Stimulated activated CD4-positive, alpha-beta T cell treated with anti-CD3 and anti-CD28 coated beads, Interleukin-1b, Interleukin-23, amount 100 ng/mL, for 24 hours (primary cell): ENCODE results near the gene MORC1.
A peak's percentile ranks its signal among the peaks of the same experiment; 100 is the strongest.

Source experiments
- DNase-seq, 4 experiments: peaks; one replicate each; pipeline ENCODE4 v3.0.0-alpha.2; 2020; ENCODE audit warnings: low read depth in 4 of 4, low spot score in 1 of 4

MORC1 gene

DNA sequence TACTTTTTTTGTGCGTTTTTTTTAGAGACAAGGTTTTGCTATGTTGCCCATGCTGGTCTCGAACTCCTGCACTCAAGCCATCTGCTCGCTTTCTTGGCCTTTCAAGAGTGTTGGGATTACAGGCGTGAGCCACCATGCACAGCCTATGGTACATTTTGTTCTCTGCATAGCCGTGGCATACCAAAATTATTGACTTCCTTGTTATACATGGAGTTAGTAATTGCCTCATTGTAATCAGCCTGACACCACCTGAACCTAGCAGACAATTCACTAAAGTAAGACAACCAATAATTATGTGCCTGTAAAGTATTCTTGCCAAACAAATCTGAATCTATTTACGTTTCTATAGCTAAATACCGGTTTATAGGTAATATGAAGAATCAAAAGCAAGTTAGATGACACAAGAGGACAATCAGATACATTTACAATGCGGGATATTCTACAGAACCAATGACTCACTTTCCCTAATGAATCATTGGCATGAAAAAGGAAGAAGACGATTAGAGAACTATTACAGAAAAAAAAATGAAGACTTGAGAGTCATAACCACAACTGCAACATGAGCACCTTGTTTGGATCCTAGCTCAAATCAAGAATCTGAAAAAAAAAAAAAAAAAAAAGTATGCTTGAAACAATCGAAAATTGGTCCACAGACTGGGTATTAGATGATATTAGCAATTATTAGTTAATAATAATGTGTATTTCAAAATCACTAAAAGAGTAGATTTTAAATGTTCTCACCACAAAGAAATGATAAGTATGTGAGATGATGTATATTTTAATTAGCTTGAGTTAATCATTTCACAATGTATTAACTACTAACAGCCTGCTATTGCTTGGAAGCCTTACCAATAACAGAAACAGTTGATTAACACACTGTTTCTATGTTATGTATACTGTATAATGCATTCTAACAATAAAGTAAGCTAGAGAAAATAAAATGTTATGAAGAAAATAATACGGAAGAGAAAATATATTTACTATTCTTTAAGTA lies 171.3 kb downstream of the MORC1 start:
- DNase-seq = no peak

DNA sequence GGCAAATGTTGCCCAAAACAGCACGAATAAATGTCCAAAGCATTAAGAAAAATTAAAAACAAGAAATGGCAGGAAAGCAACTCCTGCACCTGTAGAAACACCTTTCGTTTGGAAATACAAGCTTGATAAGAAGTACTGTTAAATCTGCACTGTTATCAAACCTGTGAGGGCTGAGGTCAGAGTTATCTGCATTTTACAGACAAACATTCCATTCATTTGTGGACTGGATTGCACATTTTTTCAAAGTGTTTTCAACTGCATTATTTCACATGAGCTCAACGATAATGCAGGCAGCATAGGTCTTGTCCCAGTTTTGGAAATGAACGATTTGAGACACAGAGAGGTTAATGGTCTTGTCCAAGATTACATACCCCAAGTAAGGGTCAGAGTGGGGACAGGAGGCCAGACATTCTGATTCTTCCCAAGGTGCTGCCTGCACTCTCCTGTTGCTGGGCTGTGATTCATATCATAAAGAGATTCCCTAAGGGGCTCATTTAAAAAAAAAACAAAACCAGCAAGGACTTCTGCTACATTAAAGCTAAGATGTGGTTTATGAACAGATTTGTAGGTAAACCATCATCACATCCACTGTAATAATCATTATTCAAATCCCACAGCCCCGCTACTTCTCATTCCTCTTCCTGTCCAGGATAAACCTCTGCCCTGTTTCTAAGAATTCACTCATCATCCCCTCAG lies 177.2 kb downstream of the MORC1 start:
- DNase-seq = no peak

DNA sequence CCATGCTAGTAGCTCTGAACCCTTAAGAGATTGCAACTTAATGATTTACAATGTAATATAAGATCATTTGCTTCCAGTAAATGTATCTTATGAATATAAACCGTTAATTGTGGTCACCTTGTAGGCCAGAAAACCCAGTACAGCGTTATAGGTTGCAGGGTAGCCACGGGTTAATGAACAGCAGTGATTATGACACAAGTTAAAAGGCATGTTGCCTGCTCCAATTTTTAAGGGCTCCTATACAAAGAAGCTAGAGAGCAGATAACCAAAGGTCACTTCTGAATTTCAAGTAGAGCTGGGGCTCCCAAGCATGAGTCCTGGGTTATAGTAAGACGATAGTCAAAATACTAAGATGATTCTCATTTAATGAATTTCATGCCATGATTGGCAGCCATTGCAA lies 177.8 kb downstream of the MORC1 start:
- no peak for DNase-seq

DNA sequence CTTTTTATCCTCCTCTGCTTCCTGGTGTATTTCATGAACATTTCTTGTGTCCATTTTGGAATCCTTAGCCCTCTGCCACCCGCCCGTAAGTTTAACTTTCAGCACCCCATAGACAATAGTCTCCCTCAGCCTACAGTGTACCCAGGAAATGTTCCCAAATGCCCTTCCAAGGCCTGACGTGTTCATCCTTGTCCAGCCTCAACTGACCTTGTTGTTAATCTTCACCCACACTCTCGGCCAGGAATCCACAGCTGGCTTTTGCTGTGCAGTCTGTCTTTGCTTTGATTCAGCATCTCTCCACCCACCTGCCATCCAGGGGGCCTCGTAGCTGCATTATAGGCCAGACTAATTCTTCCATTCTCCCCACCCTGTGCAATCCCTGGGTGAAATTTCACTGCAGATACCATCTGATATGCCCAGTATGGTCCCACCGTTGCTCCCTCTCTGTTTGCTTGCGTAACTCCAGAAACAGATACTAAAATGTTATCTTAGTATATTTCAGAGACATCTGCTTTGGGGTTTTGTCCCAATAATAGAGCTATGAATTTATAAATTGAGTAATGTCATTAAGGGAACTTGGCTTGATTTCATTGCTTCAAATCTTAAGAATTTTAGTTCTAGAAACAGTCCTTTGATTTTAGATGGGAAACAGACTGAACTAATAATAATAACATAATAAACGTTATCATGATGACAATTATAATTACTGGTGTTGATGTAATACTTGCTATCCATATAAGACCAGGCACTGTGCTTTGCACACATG lies 180.8 kb downstream of the MORC1 start:
- DNase-seq = no peak

DNA sequence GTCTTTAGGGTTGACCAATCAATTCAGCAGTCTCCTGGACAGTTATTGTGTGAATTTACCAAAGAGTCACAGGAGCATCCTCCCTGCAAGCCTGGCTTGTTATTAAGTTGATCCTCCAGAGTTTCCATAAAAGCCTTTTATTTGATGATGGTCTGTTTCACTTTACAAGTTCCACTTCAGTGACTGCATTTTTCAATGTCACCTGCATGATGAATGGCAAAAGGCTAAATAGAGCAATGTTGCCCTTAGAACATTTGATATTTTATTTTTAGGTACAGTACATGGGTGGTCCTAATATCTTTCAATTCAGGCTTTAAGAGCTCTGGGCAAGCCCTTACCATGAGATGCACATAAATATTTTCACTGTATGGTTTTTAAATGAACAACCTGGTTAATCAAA lies 186.9 kb downstream of the MORC1 start:
- DNase-seq = no peak

DNA sequence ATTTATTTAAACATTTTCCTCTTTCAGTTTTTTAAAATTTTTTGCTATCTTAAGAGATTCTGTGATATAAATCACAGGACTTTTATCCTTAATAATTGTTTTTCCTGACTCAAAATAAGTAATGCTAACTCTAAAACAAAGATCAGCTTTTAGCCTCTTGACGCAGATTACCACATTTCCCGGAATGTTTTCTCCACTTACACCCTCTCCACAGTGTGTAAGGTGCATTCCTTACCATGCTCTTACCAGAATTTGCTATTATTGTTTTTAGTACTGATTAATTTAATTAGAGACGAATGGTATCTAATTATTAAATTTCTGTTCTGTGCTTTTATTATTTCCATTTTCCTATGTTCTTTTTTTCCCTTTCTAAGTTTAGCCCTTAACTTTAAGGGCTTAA lies 199.1 kb downstream of the MORC1 start:
- DNase-seq = no peak

DNA sequence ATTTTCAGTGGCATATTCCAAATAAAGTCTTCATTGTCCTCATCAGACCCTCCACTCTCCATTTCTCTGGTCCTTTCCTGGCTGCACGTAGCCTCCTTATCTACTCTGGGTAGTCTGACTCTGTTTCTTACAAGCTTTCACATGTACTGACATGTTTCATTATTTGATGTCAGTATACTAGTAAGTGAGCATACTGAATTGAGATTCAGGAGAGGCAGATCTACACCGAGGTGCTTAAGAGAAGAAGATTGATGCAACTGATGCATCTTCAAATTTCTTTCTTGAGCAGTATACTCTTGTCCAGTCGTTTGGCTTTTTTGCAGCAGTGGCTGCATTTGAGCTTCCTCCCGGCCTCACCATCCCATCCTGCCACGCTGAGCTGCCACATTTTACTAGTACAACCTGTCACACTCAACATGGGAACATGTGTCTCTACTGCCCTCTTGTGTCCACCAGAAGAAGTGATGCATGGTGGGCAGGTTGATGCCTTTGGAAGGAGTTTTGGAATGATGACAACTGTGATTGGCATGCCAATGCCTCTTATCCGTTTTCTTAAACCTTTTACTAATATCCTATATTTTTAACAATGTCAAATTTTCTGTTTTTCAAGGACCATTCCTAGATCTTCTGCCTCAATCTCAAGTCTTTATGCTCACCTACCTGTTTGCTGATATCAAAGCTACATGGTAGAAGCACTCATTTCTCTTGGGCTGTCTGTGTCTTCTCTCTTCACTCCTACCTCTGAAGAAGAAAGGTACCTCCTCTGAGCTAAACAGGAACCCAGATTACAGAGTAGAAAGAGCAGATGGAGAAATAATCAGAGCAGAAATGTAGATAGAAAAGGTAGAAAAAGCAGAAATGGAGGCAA lies 202.9 kb downstream of the MORC1 start:
- DNase-seq = peak; percentile 16 to 44 (median 33)

DNA sequence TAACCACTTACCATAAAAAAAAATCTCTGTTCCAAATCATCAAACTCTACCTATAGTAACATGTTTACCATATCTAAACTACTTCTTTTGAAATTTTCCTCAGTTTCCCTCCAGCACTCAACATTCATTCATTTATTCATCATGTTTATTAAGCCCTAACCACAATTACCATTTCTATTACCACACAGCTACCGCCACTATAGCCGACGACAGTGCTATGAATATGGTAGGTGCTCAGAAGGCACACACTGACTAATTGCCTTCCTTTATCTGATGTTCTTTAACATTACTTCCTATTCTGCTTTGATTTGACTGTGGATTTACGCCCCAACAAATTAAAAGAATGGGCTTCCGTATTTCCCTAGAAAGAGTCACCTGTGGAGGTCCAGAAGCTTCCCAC lies 208.1 kb downstream of the MORC1 start:
- no peak for DNase-seq
